ENCODE data around the gene GAREM2. TPM values are rescaled to one million over a fixed set of nuclear protein-coding genes. Genes with fewer than 3 reads are reported as not detected.
A peak's percentile ranks its signal among the peaks of the same experiment; 100 is the strongest.
"Not testable (repeated sequence)": the region's sequence is repeated elsewhere in the genome, so short reads cannot be mapped to it uniquely, and the experiment has no call there.

Gene GAREM2
- 0.13 and 0.51 TPM in 2 replicates for total RNA-seq

DNA sequence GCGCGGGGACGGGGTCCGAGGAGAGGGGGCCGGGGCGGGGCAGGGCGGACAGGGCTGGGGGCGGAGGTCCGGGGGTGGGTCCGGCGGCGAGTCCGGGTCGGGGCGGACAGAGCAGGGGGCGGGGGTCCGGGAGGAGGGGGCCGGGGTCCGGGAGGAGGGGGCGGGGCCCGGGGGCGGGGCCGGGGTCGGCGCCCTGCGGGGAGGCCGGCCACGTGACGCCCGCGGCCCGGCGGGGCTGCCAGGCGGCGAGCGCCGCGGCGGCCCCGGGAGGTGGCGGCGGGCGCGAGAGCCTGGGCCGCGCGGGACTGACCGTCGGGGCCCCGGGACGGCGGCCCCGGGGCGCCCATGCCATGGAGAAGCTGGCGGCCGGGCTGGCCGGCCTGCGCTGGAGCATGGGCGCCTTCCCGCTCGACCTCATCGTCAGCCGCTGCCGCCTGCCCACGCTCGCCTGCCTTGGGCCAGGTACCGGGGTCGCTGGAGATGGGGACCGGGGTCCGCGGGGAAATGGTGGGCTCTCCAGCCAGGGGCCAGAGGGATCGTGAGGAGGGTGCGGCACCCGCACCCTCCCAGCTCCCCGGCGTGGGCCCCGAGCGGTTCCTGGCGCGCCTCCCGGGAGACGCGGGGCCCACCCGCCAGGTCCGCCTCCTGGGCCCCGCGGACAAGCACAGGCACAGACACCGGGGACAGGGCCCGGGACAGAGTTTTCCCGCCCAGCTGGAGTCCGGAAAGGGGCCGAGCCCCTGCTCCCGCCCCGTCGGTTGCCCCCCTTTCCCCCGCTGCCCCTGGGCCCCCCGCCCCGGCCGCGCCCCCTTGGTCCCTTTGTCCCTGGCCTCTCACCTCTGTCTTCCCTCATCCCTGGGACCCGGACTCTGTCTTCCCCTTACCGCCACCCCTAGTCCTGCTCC lies at the start of gene GAREM2:
Gene GAREM2, plus strand, starts transcription at position 218 of the 905 bp plus-strand sequence. Its CDS starts 133 bp downstream, at position 351.
- DNase-seq (ENCODE audit: low read depth in 2 of 2) = no peak

DNA sequence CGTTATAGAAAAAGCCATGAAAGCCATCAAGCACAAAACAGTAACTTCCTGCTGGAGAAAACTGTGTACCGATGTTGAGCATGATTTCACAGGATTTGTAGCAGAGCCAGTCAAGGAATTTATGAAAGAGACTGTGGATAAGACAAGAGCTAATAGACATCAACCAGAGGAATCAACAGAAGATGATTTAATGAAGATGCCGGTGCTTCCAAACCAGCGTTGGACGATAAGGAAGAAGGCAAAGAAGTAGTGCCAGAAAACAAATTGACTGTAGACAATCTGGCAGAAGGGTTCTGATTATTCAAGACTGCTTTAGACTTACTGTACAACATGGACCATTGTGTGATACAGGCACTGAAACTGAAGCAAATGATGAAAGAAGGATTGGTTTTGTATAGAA lies 49.5 kb upstream of the GAREM2 start:
- no peak for DNase-seq (ENCODE audit: low read depth in 2 of 2)

GRCh38 chr2:26126074-26126473 lies 46.8 kb upstream of the GAREM2 start:
- no peak for DNase-seq (ENCODE audit: low read depth in 2 of 2)

DNA sequence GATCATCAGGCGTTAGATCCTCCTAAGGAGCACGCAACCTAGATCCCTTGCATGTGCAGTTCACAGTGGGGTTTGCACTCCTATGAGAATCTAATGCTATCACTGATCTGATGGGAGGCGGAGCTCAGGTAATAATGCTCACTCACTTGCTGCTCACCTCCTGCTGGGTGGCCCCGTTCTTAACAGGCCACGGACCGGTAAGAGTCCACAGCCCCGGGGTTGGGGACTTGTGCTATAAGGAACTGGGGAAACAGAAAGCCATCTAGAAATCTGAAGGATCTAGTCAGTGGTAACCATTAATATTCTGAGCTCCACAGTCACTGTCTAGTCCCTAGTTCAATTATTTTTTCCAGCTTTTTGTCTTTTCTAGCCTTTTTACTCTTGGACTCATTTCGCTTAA lies 44.7 kb upstream of the GAREM2 start:
- DNase-seq (ENCODE audit: low read depth in 2 of 2) = no peak

DNA sequence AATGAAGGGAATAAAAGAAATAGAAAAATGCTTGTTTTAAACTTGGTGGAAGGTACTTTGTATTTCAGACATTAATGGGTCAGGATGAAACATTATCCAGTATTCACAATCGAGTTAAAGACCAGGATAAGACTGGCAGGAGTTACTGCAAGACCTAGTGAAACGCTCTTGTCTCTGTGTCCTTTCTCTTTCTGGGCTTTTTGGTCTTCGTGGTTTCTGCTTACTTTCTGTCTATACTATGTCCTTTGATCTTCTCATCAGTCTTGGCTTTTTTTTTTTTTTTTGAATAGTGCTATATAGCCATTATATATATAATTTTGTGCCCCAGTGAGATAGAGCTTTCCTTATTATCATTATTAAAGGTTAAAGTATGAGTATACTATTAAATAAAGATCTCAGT lies 42.1 kb upstream of the GAREM2 start:
- DNase-seq (ENCODE audit: low read depth in 2 of 2) = no peak

- no peak for DNase-seq (ENCODE audit: low read depth in 2 of 2)
These were observed 36.4 kb upstream of the GAREM2 start for GRCh38 chr2:26136451-26136850.

GRCh38 chr2:26139269-26140183 lies 33.4 kb upstream of the GAREM2 start:
- no peak for DNase-seq (ENCODE audit: low read depth in 2 of 2)

DNA sequence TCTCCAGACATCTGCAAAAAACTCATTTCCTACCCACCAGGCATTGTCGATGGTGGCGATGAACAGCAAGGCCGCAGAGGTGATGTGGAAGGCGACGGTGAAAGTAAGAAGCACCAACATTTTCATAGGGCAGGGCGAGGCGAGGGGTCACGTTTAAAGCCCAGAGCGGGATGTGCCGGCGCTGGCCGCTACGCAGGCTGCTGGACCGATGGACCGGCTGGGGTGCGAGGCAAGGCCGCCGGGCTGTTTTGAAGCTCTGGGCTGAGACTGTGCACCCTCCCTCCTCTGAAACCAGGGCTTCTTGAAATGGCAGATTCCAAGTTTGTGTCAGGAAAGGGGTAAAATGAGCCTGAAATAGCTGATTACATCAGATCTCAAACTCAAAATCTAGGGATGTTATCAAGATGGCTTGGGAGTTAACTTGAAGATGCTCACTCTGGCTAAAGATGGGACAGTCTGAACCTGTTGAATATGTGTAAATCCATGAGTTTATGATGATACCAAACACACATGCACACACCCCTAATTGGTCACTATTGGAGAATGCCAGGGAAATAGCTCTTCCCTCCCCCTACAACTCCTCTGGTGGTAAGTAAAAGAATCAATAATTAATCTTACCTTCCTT lies 31.6 kb upstream of the GAREM2 start:
- no peak for DNase-seq (ENCODE audit: low read depth in 2 of 2)

DNA sequence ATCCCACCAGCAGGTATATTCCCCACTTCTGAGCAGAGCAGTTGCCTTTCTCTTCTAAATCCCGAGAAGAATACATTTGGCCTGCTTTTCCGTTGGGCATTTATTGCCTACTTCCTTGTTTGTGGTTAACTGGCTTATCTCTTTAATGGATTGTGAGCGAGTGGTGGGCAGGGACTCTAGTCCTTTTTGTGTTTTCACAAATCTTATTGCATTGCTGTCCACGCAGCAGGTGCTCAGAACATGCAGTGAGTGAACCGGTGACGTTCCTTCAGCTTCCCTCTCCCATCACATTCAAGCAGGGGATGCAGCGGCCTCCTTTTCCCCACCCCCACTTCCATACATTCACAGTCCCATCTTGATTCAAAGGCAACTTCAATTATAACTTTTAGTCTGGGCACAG lies 28.9 kb upstream of the GAREM2 start:
- DNase-seq (ENCODE audit: low read depth in 2 of 2) = no peak

DNA sequence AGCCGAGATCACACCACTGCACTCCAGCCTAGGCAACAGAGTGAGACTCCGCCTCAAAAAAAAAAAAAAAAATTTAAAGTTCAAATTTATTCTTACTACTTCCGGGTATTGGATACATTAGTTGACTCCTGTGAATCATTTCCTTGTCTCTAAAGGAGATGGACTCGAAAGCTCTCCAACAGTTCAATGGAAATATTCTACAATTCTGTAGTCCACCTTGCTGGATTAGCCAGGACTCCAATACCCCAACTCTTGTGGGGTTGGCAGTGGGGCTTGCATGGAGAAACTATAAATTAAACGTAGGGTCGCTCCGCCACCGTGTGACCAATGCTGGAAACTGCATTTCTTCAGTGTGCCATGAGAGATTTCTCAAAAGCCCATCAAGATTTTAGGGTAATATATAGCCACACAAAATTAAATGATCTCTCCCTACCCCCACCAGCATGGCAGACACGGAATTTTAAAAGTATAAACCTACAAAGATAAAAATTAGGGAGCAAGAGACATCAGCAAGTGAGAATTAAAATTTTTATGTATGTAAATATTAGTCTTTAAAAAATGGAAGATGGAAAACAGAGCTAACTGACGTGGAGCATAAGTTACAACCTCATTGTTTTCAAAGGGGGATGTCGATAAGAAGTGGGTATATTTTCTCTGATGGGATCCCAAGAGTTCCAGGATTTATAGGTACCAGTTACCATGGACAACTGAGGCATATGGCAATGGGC lies 27.8 kb upstream of the GAREM2 start:
- peak; percentile 49 to 61 for DNase-seq (ENCODE audit: low read depth in 2 of 2)

- DNase-seq (ENCODE audit: low read depth in 2 of 2) = peak in 1 of 2 donors; percentile 10
These were observed 24.4 kb upstream of the GAREM2 start for GRCh38 chr2:26148501-26148900.

GRCh38 chr2:26150243-26150642 lies 22.6 kb upstream of the GAREM2 start:
- no peak for DNase-seq (ENCODE audit: low read depth in 2 of 2)

GRCh38 chr2:26157580-26157979 lies 15.3 kb upstream of the GAREM2 start:
- DNase-seq (ENCODE audit: low read depth in 2 of 2) = no peak

DNA sequence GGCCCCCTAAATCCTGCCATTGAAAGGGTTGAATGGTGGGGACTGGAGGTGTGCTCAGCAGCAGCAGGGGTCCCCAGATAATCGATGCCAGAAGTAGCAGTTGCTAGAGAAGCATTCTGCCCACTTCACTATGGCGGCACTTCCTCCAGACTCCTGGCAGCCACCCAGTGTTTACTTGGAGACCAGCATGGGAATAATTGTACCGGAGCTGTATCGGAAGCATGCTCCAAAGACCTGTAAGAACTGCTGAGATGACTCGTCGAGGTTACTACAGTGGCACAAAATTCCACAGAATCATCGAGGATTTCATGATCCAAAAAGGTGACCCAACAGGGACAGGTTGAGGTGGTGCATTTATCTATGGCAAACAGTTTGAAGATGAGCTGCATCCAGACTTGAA lies 11.0 kb upstream of the GAREM2 start:
- DNase-seq (ENCODE audit: low read depth in 2 of 2) = no peak

DNA sequence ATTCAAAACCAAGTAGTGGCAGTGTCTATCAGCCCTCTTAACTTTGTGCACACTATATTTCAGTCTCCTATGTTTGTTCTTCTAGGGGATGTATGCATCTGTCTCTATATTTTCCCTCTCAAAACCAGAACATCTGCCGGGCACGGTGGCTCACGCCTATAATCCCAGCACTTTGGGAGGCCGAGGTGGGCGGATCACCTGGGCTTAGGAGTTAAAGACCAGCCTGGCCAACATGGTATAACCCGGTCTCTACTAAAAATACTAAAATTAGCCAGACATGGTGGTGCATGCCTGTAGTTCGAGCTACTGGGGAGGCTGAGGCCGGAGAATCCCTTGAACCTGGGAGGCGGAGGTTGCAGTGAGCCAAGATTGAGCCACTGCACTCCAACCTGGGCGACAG lies 9.9 kb upstream of the GAREM2 start:
- no peak for DNase-seq (ENCODE audit: low read depth in 2 of 2)

DNA sequence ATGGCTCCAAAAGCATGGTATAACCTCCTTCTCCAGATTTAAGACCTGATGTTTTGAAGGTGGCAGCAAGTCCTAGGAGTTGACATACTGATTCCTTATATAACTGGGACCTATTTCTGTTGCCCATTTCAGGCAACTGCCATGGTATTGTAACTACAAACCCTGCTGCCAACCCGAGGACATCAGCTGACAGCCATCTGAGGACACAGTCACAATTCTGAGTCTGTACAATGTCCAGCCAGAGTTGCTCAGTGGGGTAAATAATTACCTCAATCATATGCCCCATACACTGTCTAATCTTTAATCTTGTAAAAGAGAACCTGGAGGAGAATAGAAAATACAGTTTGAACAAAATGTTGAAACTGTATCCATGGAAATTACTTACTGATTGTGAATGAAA lies 8.7 kb upstream of the GAREM2 start:
- DNase-seq (ENCODE audit: low read depth in 2 of 2) = no peak

DNA sequence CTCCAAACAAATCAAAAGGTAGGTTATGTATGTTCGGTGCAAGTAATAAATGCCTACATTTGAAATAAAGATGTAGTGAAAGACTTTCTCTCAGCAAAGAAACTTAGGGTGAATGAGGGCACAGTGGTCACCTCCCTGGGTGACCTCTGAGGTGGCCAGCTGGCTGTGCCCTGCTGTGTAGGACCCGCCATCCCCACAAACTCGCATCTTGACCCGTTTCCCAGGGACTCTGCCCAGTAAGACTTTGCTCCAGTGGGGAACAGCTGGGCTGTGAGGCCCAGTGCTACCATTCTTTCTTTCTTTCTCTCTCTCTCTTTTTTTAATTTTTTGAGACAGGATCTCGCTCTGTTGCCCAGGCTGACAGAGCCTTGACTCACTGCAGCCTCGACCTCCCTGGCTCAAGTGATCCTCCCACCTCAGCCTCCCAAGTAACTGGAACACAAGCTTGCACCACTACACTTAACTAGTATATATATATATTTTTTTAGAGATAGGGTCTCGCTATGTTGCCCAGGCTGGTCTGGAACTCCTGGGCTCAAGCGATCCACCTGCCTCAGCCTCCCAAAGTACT lies 8.2 kb upstream of the GAREM2 start:
- DNase-seq (ENCODE audit: low read depth in 2 of 2) = no peak

DNA sequence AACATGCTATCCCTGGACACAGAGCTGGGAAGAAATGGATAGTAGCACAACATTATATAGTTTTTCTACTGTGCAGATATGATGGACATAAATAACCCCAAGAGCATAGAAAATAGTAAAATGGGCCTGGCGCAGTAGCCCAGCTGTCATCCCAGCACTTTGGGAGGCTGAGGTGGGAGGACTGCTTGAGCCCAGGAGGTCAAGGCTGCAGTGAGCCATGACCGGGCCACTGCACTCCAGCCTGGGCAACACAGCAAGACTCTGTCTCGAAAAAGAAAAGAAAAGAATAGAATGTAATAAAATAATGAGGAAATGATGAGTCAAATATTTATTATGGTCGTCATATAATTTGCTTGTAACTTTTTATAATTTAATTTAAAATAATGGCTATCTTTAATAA lies 7.5 kb upstream of the GAREM2 start:
- DNase-seq (ENCODE audit: low read depth in 2 of 2) = no peak

GRCh38 chr2:26166541-26166940 lies 6.3 kb upstream of the GAREM2 start:
- DNase-seq (ENCODE audit: low read depth in 2 of 2) = not testable (repeated sequence)

GRCh38 chr2:26168785-26169184 lies 4.1 kb upstream of the GAREM2 start:
- no peak for DNase-seq (ENCODE audit: low read depth in 2 of 2)

DNA sequence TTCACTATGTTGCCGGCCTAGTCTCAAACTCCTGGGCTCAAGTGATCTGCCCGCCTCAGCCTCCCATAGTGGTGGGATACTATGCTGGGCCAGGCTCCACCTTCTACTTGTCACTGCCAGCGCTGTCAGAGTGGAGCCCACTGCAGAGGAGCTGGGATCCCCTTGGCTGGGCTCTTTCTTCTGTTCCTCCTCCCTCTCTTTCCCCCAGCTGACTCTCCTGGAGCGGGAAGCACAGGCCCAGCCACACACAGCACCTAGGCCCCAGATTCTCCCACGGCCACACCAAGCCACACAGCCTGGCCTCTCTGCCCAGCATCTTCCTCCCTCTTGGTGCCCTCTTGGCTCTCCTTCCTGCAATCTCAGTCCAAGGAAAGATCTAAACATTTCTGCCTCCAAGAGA lies 3.7 kb upstream of the GAREM2 start:
- DNase-seq (ENCODE audit: low read depth in 2 of 2) = no peak

All from dermis microvascular lymphatic vessel endothelial cell (primary cell).